Activated CD4-positive, CD25-positive, alpha-beta regulatory T cell treated with anti-CD3 and anti-CD28 coated beads, Interleukin-2, amount 50 U/mL, for 16 hours (primary cell): ENCODE data around the gene SIMC1.
"Not testable (repeated sequence)": the region's sequence is repeated elsewhere in the genome, so short reads cannot be mapped to it uniquely, and the experiment has no call there.

ENCODE experiments used
- DNase-seq: peaks from one replicate; pipeline ENCODE4 v3.0.0-alpha.2; 2020; ENCODE audit warnings: low read depth, low spot score

SIMC1 gene

GRCh38 chr5:176214466-176215021 is 23.7 kb upstream of the SIMC1 start:
- DNase-seq, result not testable (repeated sequence)

- not testable (repeated sequence) for DNase-seq
Observed at GRCh38 chr5:176216393-176216916, 21.8 kb upstream of the SIMC1 start.

- DNase-seq, result not testable (repeated sequence)
Observed at GRCh38 chr5:176217188-176217729, 21.0 kb upstream of the SIMC1 start.

GRCh38 chr5:176217764-176218163 is 20.5 kb upstream of the SIMC1 start:
- DNase-seq, result not testable (repeated sequence)

GRCh38 chr5:176222006-176222405 is 16.2 kb upstream of the SIMC1 start:
- not testable (repeated sequence) for DNase-seq

- not testable (repeated sequence) for DNase-seq
Observed at GRCh38 chr5:176228358-176228757, 9.9 kb upstream of the SIMC1 start.

GRCh38 chr5:176233253-176233652 is 5.0 kb upstream of the SIMC1 start:
- not testable (repeated sequence) for DNase-seq

- DNase-seq, result not testable (repeated sequence)
Observed at GRCh38 chr5:176235155-176235554, 3.1 kb upstream of the SIMC1 start.

- DNase-seq, result not testable (repeated sequence)
Observed at GRCh38 chr5:176238645-176239283, 540 bp downstream of the SIMC1 start.

GRCh38 chr5:176239304-176239703 is 1.1 kb downstream of the SIMC1 start:
- not testable (repeated sequence) for DNase-seq

- not testable (repeated sequence) for DNase-seq
Observed at GRCh38 chr5:176244318-176244717, 6.1 kb downstream of the SIMC1 start.

GRCh38 chr5:176245074-176245473 is 6.8 kb downstream of the SIMC1 start:
- not testable (repeated sequence) for DNase-seq

- DNase-seq, result not testable (repeated sequence)
Observed at GRCh38 chr5:176245489-176245888, 7.3 kb downstream of the SIMC1 start.

GRCh38 chr5:176250691-176251090 is 12.5 kb downstream of the SIMC1 start:
- DNase-seq, result not testable (repeated sequence)

GRCh38 chr5:176252171-176252570 is 13.9 kb downstream of the SIMC1 start:
- not testable (repeated sequence) for DNase-seq

- DNase-seq, result not testable (repeated sequence)
Observed at GRCh38 chr5:176253370-176254065, 15.3 kb downstream of the SIMC1 start.

- DNase-seq, result not testable (repeated sequence)
Observed at GRCh38 chr5:176254066-176254393, 15.8 kb downstream of the SIMC1 start.

GRCh38 chr5:176257871-176258505 is 19.8 kb downstream of the SIMC1 start:
- not testable (repeated sequence) for DNase-seq

GRCh38 chr5:176260682-176261081 is 22.5 kb downstream of the SIMC1 start:
- not testable (repeated sequence) for DNase-seq

GRCh38 chr5:176266448-176266847 is 28.2 kb downstream of the SIMC1 start:
- DNase-seq, result not testable (repeated sequence)

GRCh38 chr5:176289018-176289417 is 50.8 kb downstream of the SIMC1 start:
- not testable (repeated sequence) for DNase-seq
